BE2C (cell line): ENCODE measurements around the gene MTX3.
A peak's percentile ranks its signal among the peaks of the same experiment; 100 is the strongest.

Experiments
- DNase-seq: peaks from one replicate; pipeline ENCODE4 v3.0.0-alpha.2; 2020
- H3K27me3 ChIP-seq: fragments of 250-450 bp; sonication (Bioruptor Pico); 2 replicates; pipeline ENCODE4 v1.5.1; 2020; ENCODE audit warnings: mild to moderate bottlenecking
- H3K36me3 ChIP-seq: fragments of 250-450 bp; sonication (Bioruptor Pico); 2 replicates; pipeline ENCODE4 v1.5.1; 2020; ENCODE audit warnings: mild to moderate bottlenecking
- H3K4me1 ChIP-seq: fragments of 250-450 bp; sonication (Bioruptor Pico); 2 replicates; pipeline ENCODE4 v1.5.1; 2020
- H3K4me3 ChIP-seq: 2 replicates; pipeline ENCODE4 v1.5.1; 2011; ENCODE audit warnings: low read depth, low read length
- H3K9me3 ChIP-seq: fragments of 250-450 bp; sonication (Bioruptor Pico); 2 replicates; pipeline ENCODE4 v1.5.1; 2020
- CTCF ChIP-seq: IDR thresholded peaks from 2 replicates; pipeline ENCODE4 v1.5.1; 2012; ENCODE audit warnings: mild to moderate bottlenecking, low read depth, low read length

The MTX3 gene

GRCh38 chr5:79990205-79990597 is 861 bp downstream of the MTX3 start:
- H3K9me3 ChIP-seq, result no peaks in the 10 kb centered on the region
- DNase-seq, result no peak
- H3K36me3 ChIP-seq, result peaks cover 17% of the 10 kb centered on the region
- H3K4me1 ChIP-seq, result no peaks in the 10 kb centered on the region; the same call in 1 of the 2 replicates
- H3K4me3 ChIP-seq, result peak overlapping the region; percentile 93
- TF ChIP-seq CTCF, result no peak
- H3K27me3 ChIP-seq, result no peaks in the 10 kb centered on the region

- no peaks in the 10 kb centered on the region for H3K9me3 ChIP-seq
- H3K36me3 ChIP-seq, result peaks cover 33% of the 10 kb centered on the region
- no peaks in the 10 kb centered on the region; the same call in 1 of the 2 replicates for H3K4me1 ChIP-seq
- no peak for TF ChIP-seq CTCF
- no peak overlapping the region for H3K4me3 ChIP-seq
- no peaks in the 10 kb centered on the region for H3K27me3 ChIP-seq
- no peak for DNase-seq
These were observed 4.8 kb downstream of the MTX3 start for GRCh38 chr5:79986260-79986659.

- H3K9me3 ChIP-seq, result no peaks in the 10 kb centered on the region
- H3K27me3 ChIP-seq, result no peaks in the 10 kb centered on the region
- no peak for DNase-seq
- H3K4me1 ChIP-seq, result no peaks in the 10 kb centered on the region
- peaks cover 35% of the 10 kb centered on the region for H3K36me3 ChIP-seq
- TF ChIP-seq CTCF, result no peak
- no peak overlapping the region for H3K4me3 ChIP-seq
These were observed 5.8 kb downstream of the MTX3 start for GRCh38 chr5:79985288-79985687.

DNA sequence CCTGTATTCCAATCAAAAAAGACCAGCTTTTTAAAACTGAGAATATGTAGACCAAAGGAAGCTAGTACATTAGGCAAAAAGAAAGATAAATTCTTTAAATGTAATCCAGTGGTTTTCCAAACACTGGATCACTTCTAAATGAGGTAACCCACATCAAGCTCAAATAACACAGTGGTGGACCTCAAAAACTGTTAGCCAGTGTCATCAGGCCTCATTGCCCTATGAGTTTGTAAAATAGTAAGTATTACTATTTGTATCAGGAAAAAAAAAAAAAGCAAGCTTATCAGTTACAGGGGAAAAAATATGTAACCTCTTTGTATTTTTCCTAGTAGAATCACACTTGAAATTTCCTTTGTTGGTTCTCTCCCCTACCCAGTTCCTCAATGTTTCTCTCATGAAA is 6.7 kb downstream of the MTX3 start:
- no peaks in the 10 kb centered on the region for H3K4me1 ChIP-seq
- H3K4me3 ChIP-seq, result no peak overlapping the region
- peaks cover 35% of the 10 kb centered on the region for H3K36me3 ChIP-seq
- no peak for TF ChIP-seq CTCF
- DNase-seq, result no peak
- H3K9me3 ChIP-seq, result no peaks in the 10 kb centered on the region
- H3K27me3 ChIP-seq, result no peaks in the 10 kb centered on the region

- TF ChIP-seq CTCF, result no peak
- Histone ChIP-seq H3K36me3 (peaks cover 35% of the 10 kb centered on the region), H3K9me3 (no peaks in the 10 kb centered on the region), H3K27me3 (no peaks in the 10 kb centered on the region), H3K4me1 (no peaks in the 10 kb centered on the region), H3K4me3 (no peak overlapping the region)
- no peak for DNase-seq
These were observed 7.4 kb downstream of the MTX3 start for GRCh38 chr5:79983618-79984017.

DNA sequence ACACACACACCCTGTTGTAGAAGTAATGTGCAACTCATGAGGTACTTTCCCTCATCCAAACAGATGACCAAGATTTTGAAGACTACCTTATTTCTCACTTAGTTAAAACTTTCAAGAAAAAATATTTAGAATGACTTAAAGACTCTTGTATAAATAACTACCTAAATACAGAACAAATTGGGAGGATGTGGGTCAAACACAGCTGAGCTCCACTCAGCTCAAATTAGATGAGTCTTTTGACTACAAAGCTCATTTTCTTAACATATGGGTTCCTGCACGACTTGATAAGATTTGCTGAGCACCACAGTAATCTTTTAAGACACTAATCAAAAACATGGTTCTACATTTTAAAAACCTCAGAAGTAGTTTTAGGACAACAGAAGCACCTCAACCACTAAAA is 8.9 kb downstream of the MTX3 start:
- H3K36me3 ChIP-seq, result peaks cover 26% of the 10 kb centered on the region
- no peaks in the 10 kb centered on the region for H3K27me3 ChIP-seq
- DNase-seq, result no peak
- no peak for TF ChIP-seq CTCF
- no peaks in the 10 kb centered on the region for H3K9me3 ChIP-seq
- H3K4me1 ChIP-seq, result no peaks in the 10 kb centered on the region
- no peak overlapping the region for H3K4me3 ChIP-seq
